GM18519 (cell line): ENCODE measurements around the gene RPL14.
"Not testable (repeated sequence)": the region's sequence is repeated elsewhere in the genome, so short reads cannot be mapped to it uniquely, and the experiment has no call there.

Experiments used
- ATAC-seq: cut with Tn5 transposase; IDR thresholded peaks from one replicate; pipeline ENCODE4 v1.9.1; 2021; ENCODE audit warnings: mild to moderate bottlenecking, moderate library complexity; ENCODE audit not compliant: unreplicated experiment, low FRiP score

The RPL14 gene

GRCh38 chr3:40461161-40461560, 4.0 kb downstream of the RPL14 start:
- ATAC-seq, result no peak

- not testable (repeated sequence) for ATAC-seq
These were observed 5.7 kb downstream of the RPL14 start for GRCh38 chr3:40462838-40463237.

- ATAC-seq, result no peak
These were observed 6.4 kb downstream of the RPL14 start for GRCh38 chr3:40463579-40463978.

GRCh38 chr3:40464339-40465110, 7.4 kb downstream of the RPL14 start:
- ATAC-seq, result no peak

GRCh38 chr3:40465111-40465407, 7.9 kb downstream of the RPL14 start:
- ATAC-seq, result no peak

- ATAC-seq, result no peak
These were observed 8.3 kb downstream of the RPL14 start for GRCh38 chr3:40465456-40465855.

- ATAC-seq, result no peak
These were observed 10.9 kb downstream of the RPL14 start for GRCh38 chr3:40468018-40468417.

GRCh38 chr3:40470701-40471100, 13.6 kb downstream of the RPL14 start:
- ATAC-seq, result no peak

GRCh38 chr3:40476478-40477470, 19.6 kb downstream of the RPL14 start, which contains the start of gene ZNF619:
Gene ZNF619, plus strand, starts transcription at chr3:40477122. Its CDS starts 858 bp downstream, at chr3:40477980.
- ATAC-seq, result peak; percentile 64

GRCh38 chr3:40477666-40478065, 20.5 kb downstream of the RPL14 start:
- no peak for ATAC-seq

- no peak for ATAC-seq
These were observed 30.0 kb downstream of the RPL14 start for GRCh38 chr3:40487172-40487571.

- no peak for ATAC-seq
These were observed 33.8 kb downstream of the RPL14 start for GRCh38 chr3:40490916-40491315.

GRCh38 chr3:40494698-40495097, 37.6 kb downstream of the RPL14 start:
- no peak for ATAC-seq

- ATAC-seq, result no peak
These were observed 40.1 kb downstream of the RPL14 start for GRCh38 chr3:40497288-40497687.

- no peak for ATAC-seq
These were observed 42.8 kb downstream of the RPL14 start for GRCh38 chr3:40499952-40500351.

GRCh38 chr3:40502034-40502433, 44.9 kb downstream of the RPL14 start:
- no peak for ATAC-seq

- ATAC-seq, result no peak
These were observed 47.7 kb downstream of the RPL14 start for GRCh38 chr3:40504636-40505430.

- ATAC-seq, result peak; percentile 63
These were observed 48.7 kb downstream of the RPL14 start, which contains the start of gene ZNF620 for GRCh38 chr3:40505599-40506462. Gene ZNF620, plus strand, starts transcription at chr3:40506039. Its CDS starts 314 bp downstream, at chr3:40506353.

GRCh38 chr3:40511031-40511718, 54.0 kb downstream of the RPL14 start:
- no peak for ATAC-seq
